ENCODE data around the gene IL19. TPM values are rescaled to one million over a fixed set of nuclear protein-coding genes. Genes with fewer than 3 reads are reported as not detected.

The IL19 gene
- total and polyA plus RNA-seq, 9 of the 15 experiments (the other 6 are each of a cell fraction or from before 2014, with no cell fraction given): not detected

GRCh38 chr1:206776229-206776628 lies 5.7 kb downstream of the IL19 start:
- H3K9me1 ChIP-seq (ENCODE audit: control insufficient read depth, insufficient read depth, low read length): no peaks in the 10 kb centered on the region
- DNase-seq (ENCODE audit: extremely low read depth in 1 of 4, low spot score in 3 of 4) (no peak), ATAC-seq (no peak), FAIRE-seq (no peak)
- H3K9me3 ChIP-seq (replicated peaks; ENCODE audit: control insufficient read depth, insufficient read depth, low read depth, low read length): no peaks in the 10 kb centered on the region
- 16% methylated on average over 4 of the region's 4 CpGs for WGBS (ENCODE audit: insufficient coverage, low coverage, missing lambda C conversion rate)
- H2AFZ ChIP-seq (ENCODE audit: low read depth, low read length): no peak overlapping the region
- H3K79me2 ChIP-seq (ENCODE audit: control insufficient read depth, insufficient read depth, low read length): no peaks in the 10 kb centered on the region
- no peak overlapping the region for H3K9ac ChIP-seq (ENCODE audit: insufficient read depth in 1 of 2, low read depth in 2 of 2, low read length in 2 of 2)
- H3K4me2 ChIP-seq (ENCODE audit: insufficient read depth, low read length): no peak overlapping the region
- CTCF ChIA-PET (ENCODE audit: low intra/inter-chr PET ratio): no interaction called here
- in situ Hi-C loops (cut with MboI): no loop called here
- intact Hi-C loops (cut with micrococcal nuclease): no loop called here
- no peak overlapping the region for H3K27ac ChIP-seq (ENCODE audit: extremely low read depth, low read depth, low read length)
- TF ChIP-seq MCM7 (IDR thresholded peaks at IDR 0.05) (no peak), TAL1 (IDR thresholded peaks at IDR 0.05) (no peak)
- 0 out of 5 replicates have a peak, but pooled peaks cover 0 to 2% of the 10 kb centered on the region in 2 experiments for H3K4me1 ChIP-seq (replicated peaks in 1 of 2; ENCODE audit: control insufficient read depth in 2 of 2, insufficient read depth in 2 of 2, low read length in 2 of 2)
- no peak overlapping the region for H3K4me3 ChIP-seq
- peaks cover 45 to 58% of the 10 kb centered on the region in 2 experiments for H3K27me3 ChIP-seq (ENCODE audit: control insufficient read depth in 2 of 2, insufficient read depth in 2 of 2, low read length in 2 of 2)
- no peaks in the 10 kb centered on the region for H4K20me1 ChIP-seq (replicated peaks; ENCODE audit: control insufficient read depth, insufficient read depth, low read length)
- POLR2A ChIA-PET: interaction anchor here (1.0 to 1.2 kb wide), 2 partner anchors 10 kb away, joined by 3 to 4 read pairs; no protein-coding TSS in a partner anchor
- H3K36me3 ChIP-seq (ENCODE audit: control insufficient read depth, insufficient read depth, low read length): no peaks in the 10 kb centered on the region
- BruUV-seq (replicated peaks): no TSS peak

- Histone ChIP-seq H3K9me3 (replicated peaks; ENCODE audit: control insufficient read depth, insufficient read depth, low read depth, low read length) (no peaks in the 10 kb centered on the region), H3K27ac (ENCODE audit: extremely low read depth, low read depth, low read length) (no peak overlapping the region), H3K9me1 (ENCODE audit: control insufficient read depth, insufficient read depth, low read length) (no peaks in the 10 kb centered on the region), H3K4me2 (ENCODE audit: insufficient read depth, low read length) (no peak overlapping the region), H3K36me3 (ENCODE audit: control insufficient read depth, insufficient read depth, low read length) (no peaks in the 10 kb centered on the region), H3K27me3 (ENCODE audit: control insufficient read depth in 2 of 2, insufficient read depth in 2 of 2, low read length in 2 of 2) (peaks cover 40 to 49% of the 10 kb centered on the region in 2 experiments), H4K20me1 (replicated peaks; ENCODE audit: control insufficient read depth, insufficient read depth, low read length) (no peaks in the 10 kb centered on the region), H3K4me1 (replicated peaks in 1 of 2; ENCODE audit: control insufficient read depth in 2 of 2, insufficient read depth in 2 of 2, low read length in 2 of 2) (no peaks in the 10 kb centered on the region), H2AFZ (ENCODE audit: low read depth, low read length) (no peak overlapping the region), H3K9ac (ENCODE audit: insufficient read depth in 1 of 2, low read depth in 2 of 2, low read length in 2 of 2) (no peak overlapping the region), H3K4me3 (no peak overlapping the region), H3K79me2 (ENCODE audit: control insufficient read depth, insufficient read depth, low read length) (no peaks in the 10 kb centered on the region)
- in situ Hi-C loops (cut with MboI): no loop called here
- FAIRE-seq (no peak), ATAC-seq (no peak; the same call in 2 of the 3 replicates), DNase-seq (ENCODE audit: extremely low read depth in 1 of 4, low spot score in 3 of 4) (no peak)
- CTCF ChIA-PET (ENCODE audit: low intra/inter-chr PET ratio): no interaction called here
- POLR2A ChIA-PET: interaction anchor here (0.6 to 1.5 kb wide), 4 partner anchors 11 to 145 kb away, joined by 3 to 12 read pairs (median 4); no protein-coding TSS in a partner anchor
- intact Hi-C loops (cut with micrococcal nuclease): no loop called here
- 9% methylated on average over 7 of the region's 7 CpGs for WGBS (ENCODE audit: insufficient coverage, low coverage, missing lambda C conversion rate)
- BruUV-seq (replicated peaks): no TSS peak
- TF ChIP-seq, protein P1, sequence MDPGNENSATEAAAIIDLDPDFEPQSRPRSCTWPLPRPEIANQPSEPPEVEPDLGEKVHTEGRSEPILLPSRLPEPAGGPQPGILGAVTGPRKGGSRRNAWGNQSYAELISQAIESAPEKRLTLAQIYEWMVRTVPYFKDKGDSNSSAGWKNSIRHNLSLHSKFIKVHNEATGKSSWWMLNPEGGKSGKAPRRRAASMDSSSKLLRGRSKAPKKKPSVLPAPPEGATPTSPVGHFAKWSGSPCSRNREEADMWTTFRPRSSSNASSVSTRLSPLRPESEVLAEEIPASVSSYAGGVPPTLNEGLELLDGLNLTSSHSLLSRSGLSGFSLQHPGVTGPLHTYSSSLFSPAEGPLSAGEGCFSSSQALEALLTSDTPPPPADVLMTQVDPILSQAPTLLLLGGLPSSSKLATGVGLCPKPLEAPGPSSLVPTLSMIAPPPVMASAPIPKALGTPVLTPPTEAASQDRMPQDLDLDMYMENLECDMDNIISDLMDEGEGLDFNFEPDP (CRISPR knock-in tag; IDR thresholded peaks at IDR 0.05): no peak
- TF ChIP-seq TOE1 (IDR thresholded peaks at IDR 0.05; ENCODE audit: borderline replicate concordance): no peak
- TF ChIP-seq TOE1 (CRISPR knock-in tag; IDR thresholded peaks at IDR 0.05; ENCODE audit: borderline replicate concordance, low read depth): no peak
- no peak for TF ChIP-seq CBX3 (IDR thresholded peaks at IDR 0.05; ENCODE audit: borderline replicate concordance in 1 of 2, low read length in 2 of 2)
- TF ChIP-seq XRCC3 (IDR thresholded peaks at IDR 0.05): no peak
- no peak for TF ChIP-seq ZNF780A (CRISPR knock-in tag; IDR thresholded peaks at IDR 0.05)
- TF ChIP-seq MYBL2 (IDR thresholded peaks at IDR 0.05; ENCODE audit: low read depth): no peak
- no peak for TF ChIP-seq MYBL2 (CRISPR knock-in tag; IDR thresholded peaks at IDR 0.05; ENCODE audit: borderline replicate concordance)
- TF ChIP-seq POLR2G (IDR thresholded peaks at IDR 0.05; ENCODE audit: low read depth, low read length): no peak
- TF ChIP-seq, protein P2, sequence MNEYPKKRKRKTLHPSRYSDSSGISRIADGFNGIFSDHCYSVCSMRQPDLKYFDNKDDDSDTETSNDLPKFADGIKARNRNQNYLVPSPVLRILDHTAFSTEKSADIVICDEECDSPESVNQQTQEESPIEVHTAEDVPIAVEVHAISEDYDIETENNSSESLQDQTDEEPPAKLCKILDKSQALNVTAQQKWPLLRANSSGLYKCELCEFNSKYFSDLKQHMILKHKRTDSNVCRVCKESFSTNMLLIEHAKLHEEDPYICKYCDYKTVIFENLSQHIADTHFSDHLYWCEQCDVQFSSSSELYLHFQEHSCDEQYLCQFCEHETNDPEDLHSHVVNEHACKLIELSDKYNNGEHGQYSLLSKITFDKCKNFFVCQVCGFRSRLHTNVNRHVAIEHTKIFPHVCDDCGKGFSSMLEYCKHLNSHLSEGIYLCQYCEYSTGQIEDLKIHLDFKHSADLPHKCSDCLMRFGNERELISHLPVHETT (CRISPR knock-in tag; conservative IDR thresholded peaks at IDR 0.05 in 1 of 2, IDR thresholded peaks at IDR 0.05 in 1 of 2): no peak
- TF ChIP-seq LEF1 (IDR thresholded peaks at IDR 0.05): no peak
- TF ChIP-seq HLTF (IDR thresholded peaks at IDR 0.05): no peak
Observed at GRCh38 chr1:206778031-206778430, 7.5 kb downstream of the IL19 start.

All from K562 (cell line).